Measurements from ENCODE around the gene CORO2A. TPM values are rescaled to one million over a fixed set of nuclear protein-coding genes. Genes with fewer than 3 reads are reported as not detected.

The CORO2A gene
- total and polyA plus RNA-seq, 2 of the 8 experiments (the other 6 are each of a cell fraction or from before 2014, with no cell fraction given): 13.7 to 27.9 TPM

GRCh38 chr9:98105006-98105405, 87.4 kb downstream of the CORO2A start (continued):
- TF ChIP-seq CHD7 (IDR thresholded peaks at IDR 0.05; ENCODE audit: insufficient replicate concordance, low read length): no peak
- no peak for TF ChIP-seq SIRT6 (IDR thresholded peaks at IDR 0.05; ENCODE audit: low read length)
- TF ChIP-seq POLR2A (IDR thresholded peaks at IDR 0.05; ENCODE audit: control extremely low read depth in 1 of 2, low read depth in 2 of 2, low read length in 2 of 2): no peak
